ENCODE results near the gene SH2D6.

DNA sequence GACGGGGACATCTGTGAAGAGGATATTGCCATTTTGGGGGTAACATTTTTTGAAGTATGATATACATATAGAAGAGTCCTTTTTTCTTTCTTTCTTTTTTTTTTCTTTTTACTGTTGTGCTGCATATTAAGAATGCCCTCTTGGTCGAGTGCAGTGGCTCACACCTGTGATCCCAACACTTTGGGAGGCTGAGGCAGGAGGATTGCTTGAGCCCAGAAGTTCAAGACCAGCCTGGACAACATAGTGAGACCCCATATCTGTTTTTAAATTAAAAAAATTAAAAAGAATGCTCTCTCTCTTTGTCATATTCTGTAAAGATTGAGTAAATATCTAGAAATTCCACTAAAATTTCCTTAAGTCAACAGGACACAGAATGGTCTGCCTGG, 3.6 kb downstream of the SH2D6 start:
- TF ChIP-seq CTCF (IDR thresholded peaks at IDR 0.05; ENCODE audit: poor library complexity, severe bottlenecking) = no peak
- TF ChIP-seq EZH2 (IDR thresholded peaks at IDR 0.05; ENCODE audit: borderline replicate concordance, insufficient read depth, low read length, poor library complexity, severe bottlenecking) = no peak
- TF ChIP-seq POLR2AphosphoS5 (IDR thresholded peaks at IDR 0.05) = no peak
